GM20000 (cell line): ENCODE measurements around the gene HMGA1.
"Not testable (repeated sequence)": the region's sequence is repeated elsewhere in the genome, so short reads cannot be mapped to it uniquely, and the experiment has no call there.

ENCODE experiments used
- DNase-seq: peaks from one replicate; pipeline ENCODE4 v3.0.0; 2012; ENCODE audit warnings: low spot score
- CTCF ChIP-seq: IDR thresholded peaks from 2 replicates; pipeline ENCODE4 v1.5.1; 2012; ENCODE audit warnings: mild to moderate bottlenecking, control low read depth; ENCODE audit errors: extremely low read depth, missing control alignments

Gene HMGA1

GRCh38 chr6:34247481-34248197 is 11.0 kb downstream of the HMGA1 start:
- DNase-seq: peak; percentile 8
- TF ChIP-seq CTCF: no peak

- peak; percentile 73 for DNase-seq
These were observed 11.6 kb downstream of the HMGA1 start for GRCh38 chr6:34248198-34248726.

GRCh38 chr6:34248727-34249468 is 12.2 kb downstream of the HMGA1 start, which contains the start of gene SMIM29:
TSS of gene SMIM29 (minus strand) at chr6:34249006. CDS start at chr6:34247791, 1,215 bp downstream.
- peak; percentile 98 for DNase-seq
- peak; percentile 83 for TF ChIP-seq CTCF

More at GRCh38 chr6:34248198-34248726, 11.6 kb downstream of the HMGA1 start:
- TF ChIP-seq CTCF: no peak

GRCh38 chr6:34249469-34250261 is 13.0 kb downstream of the HMGA1 start:
- no peak for TF ChIP-seq CTCF
- DNase-seq: peak; percentile 3

GRCh38 chr6:34252395-34252794 is 15.7 kb downstream of the HMGA1 start:
- not testable (repeated sequence) for DNase-seq

- TF ChIP-seq CTCF: no peak
- no peak for DNase-seq
These were observed 22.9 kb downstream of the HMGA1 start for GRCh38 chr6:34259529-34260069.

- TF ChIP-seq CTCF: no peak
- DNase-seq: no peak
These were observed 24.0 kb downstream of the HMGA1 start for GRCh38 chr6:34260576-34261267.

- not testable (repeated sequence) for DNase-seq
These were observed 26.8 kb downstream of the HMGA1 start for GRCh38 chr6:34263484-34263883.
